ENCODE data around the gene TMEM132C.

The TMEM132C gene

DNA sequence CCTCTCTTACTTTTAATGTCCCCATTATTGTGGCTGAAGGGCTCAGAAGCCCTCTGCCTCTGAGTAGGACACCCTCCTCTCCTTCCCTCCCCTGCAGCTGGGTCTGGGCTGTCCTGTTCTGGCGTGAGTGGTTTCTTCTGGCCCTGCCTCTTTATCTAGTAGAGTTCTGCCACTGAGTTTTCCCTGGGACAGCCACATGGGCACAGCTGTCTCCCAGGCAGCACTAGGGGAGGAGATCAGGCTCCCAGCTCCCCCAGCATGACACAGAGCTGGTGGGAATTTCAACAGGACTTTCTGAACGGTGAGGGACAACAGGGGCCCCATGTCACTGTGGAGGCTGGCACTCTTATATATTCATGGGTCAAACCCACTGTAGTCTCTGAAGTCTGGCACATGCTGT lies 21.4 kb downstream of the TMEM132C start:
- no peak for DNase-seq (ENCODE audit: low read depth in 2 of 2)

DNA sequence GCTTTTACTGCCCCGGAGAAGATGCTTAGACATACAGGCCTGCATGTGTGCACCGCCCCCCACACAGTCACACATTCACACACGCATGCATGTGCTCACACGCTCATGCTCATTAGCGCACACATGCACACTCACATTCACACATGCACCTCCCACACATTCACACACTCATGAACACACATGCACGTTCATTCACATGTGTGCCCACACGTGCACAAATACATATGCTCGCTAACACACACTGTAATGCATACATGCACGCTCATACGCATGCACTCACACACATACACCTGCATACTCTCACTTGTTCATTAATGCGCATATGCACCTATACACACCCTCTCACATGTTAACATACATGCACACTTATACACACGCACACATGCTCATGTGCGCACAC lies 21.9 kb downstream of the TMEM132C start:
- no peak for DNase-seq (ENCODE audit: low read depth in 2 of 2)

GRCh38 chr12:128290938-128291337 lies 24.0 kb downstream of the TMEM132C start:
- DNase-seq (ENCODE audit: low read depth in 2 of 2), result no peak

DNA sequence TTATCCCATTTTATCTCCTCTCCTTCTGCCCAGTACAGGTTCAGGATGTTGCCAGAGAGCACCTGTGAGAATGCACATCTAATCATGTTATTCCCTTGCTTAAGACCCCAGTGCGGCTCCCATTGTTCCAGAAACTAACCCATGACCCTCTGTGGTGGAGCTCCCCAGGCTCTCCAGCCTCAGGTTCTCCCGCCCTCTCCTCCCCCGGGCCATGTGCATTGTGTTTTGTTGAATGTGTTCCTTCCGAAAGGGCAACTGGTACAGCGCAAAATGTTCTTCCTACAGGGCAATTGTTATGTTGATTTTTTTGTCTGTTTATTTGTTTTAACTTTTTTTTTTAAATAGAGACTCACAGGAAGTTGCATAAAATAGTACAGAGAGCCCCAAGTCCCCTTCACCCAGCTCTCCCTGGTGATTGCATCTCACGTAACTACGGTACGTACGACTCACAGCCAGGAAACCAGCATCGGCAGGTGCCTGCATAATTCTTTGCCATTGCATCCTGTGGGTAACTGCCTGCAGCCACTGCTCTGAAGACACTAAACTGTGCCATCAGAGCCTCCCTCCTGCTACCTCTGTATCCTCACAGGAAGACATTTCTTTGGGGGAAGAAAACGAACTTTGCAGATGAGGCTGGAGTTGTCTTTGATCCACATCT lies 31.2 kb downstream of the TMEM132C start:
- no peak for DNase-seq (ENCODE audit: low read depth in 2 of 2)

- no peak for DNase-seq (ENCODE audit: low read depth in 2 of 2)
Observed at GRCh38 chr12:128305336-128305892, 38.4 kb downstream of the TMEM132C start.

DNA sequence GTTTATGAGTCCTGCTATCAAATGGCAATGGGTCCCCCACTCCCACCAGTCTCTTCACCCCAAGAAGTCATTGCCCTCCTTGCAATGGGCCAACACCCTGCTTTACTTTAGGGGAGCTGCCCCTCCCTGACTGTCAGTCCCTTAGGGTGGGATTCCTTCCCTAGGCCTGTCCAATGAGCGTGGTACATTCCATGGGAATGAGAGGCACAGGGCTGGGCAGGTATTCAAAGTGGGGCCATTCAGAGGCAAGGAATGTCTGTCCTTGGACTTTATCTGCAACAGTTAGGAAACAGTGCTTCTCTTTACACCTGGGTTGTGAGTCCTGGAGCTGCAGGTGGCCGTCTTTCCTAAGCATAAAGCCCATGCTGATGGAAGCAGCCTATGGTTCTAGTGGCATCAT lies 40.8 kb downstream of the TMEM132C start:
- no peak for DNase-seq (ENCODE audit: low read depth in 2 of 2)

GRCh38 chr12:128312661-128313060 lies 45.7 kb downstream of the TMEM132C start:
- DNase-seq (ENCODE audit: low read depth in 2 of 2), result no peak

GRCh38 chr12:128313931-128314330 lies 47.0 kb downstream of the TMEM132C start:
- no peak for DNase-seq (ENCODE audit: low read depth in 2 of 2)

DNA sequence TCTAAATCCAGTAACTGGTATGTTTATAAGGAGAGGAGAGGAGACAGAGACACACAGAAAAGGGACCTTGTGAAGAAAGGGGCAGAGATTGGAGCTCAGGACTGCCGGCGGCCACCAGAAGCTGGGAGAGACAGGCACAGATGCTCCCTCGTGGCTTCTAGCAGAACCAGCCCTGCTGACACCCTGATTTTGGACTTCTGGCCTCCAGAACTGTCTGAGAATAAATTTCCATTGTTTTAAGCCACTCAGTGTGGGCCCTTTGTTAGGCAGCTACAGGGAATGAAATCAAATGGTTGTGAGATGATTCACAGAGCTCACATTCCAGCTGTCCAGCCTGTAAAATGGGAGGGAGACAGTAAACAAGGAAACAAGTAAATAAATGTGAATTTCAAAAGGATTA lies 47.6 kb downstream of the TMEM132C start:
- no peak for DNase-seq (ENCODE audit: low read depth in 2 of 2)

DNA sequence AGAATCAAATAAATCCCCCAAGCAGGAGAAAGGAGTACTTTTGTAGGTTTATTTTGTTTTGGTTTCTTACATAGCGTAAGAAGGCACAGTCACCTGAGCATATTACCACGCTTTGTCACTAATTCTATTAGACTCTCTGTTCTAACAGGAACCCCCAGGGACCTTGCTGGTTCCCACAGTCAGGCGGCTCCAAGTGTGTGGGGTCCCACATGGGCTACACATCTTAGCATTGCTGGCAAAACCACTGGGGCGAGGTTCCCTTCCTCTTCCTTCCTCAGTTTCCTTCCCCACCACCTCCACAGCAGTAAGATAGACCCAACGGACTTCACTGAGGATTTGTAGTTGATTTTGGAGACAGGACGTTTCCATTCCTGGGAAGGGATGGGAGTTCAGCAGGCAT lies 49.1 kb downstream of the TMEM132C start:
- DNase-seq (ENCODE audit: low read depth in 2 of 2), result no peak

GRCh38 chr12:128316973-128317526 lies 50.1 kb downstream of the TMEM132C start:
- no peak for DNase-seq (ENCODE audit: low read depth in 2 of 2)

- no peak for DNase-seq (ENCODE audit: low read depth in 2 of 2)
Observed at GRCh38 chr12:128318341-128318740, 51.4 kb downstream of the TMEM132C start.

- DNase-seq (ENCODE audit: low read depth in 2 of 2), result no peak
Observed at GRCh38 chr12:128318946-128319345, 52.0 kb downstream of the TMEM132C start.

DNA sequence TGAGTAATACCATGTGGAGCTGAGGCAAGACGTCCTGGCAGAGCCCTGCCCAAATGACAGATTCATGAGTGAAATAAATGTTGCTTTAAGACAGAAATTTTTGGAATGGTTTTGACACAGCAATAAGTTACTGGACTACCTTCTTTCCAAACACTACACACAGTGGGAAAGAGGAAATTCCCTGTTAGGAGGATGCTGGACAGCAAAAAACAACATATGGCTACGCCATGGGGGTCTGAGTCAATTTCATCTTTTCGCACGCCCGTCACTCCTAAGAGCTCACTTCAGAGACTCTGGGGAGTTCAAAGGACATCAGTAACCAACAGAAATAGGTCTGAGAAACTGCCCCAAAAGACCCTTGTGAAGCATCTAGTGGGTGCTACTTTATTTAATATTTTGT lies 55.4 kb downstream of the TMEM132C start:
- no peak for DNase-seq (ENCODE audit: low read depth in 2 of 2)

DNA sequence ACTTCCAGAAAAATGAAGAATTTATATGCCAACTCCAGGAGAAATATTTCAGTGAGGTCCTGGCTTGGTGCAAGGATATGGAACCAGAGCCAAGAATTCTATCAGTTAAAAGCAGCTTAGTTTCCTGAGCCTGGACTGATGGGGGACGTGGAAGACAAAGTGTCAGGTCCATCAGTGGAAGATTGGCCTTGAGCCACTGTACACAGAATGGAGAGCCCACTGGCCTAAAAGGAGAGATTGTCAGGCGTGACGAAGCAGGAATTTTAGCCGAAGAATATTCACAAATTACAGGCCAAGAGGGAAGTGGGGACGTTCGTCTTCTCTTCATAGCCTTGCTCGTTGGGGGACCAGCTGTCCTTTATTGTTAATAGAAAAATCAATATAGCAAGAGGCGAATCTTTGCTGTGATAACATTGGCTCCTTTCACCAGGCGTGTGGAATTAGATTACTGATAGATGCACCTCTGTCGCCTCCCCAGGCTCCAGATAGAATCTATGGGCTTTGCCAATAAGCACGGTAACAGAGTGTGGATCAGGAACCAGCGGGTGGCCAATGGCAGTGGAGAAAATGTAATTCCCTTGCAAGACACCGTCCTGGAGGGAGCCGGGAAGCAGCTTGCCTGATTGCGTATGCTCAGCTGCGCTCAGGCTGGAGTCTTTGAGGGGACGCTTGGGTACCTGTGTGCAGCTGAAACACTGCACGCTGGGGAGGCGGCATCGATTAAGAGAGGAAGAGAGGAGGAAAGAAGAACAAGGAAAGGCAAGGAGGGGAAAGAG lies 56.4 kb downstream of the TMEM132C start:
- DNase-seq (ENCODE audit: low read depth in 2 of 2), result no peak

GRCh38 chr12:128325646-128326045 lies 58.7 kb downstream of the TMEM132C start:
- no peak for DNase-seq (ENCODE audit: low read depth in 2 of 2)

- DNase-seq (ENCODE audit: low read depth in 2 of 2), result no peak
Observed at GRCh38 chr12:128326406-128326805, 59.4 kb downstream of the TMEM132C start.

- DNase-seq (ENCODE audit: low read depth in 2 of 2), result no peak
Observed at GRCh38 chr12:128328961-128329360, 62.0 kb downstream of the TMEM132C start.

- no peak for DNase-seq (ENCODE audit: low read depth in 2 of 2)
Observed at GRCh38 chr12:128336204-128337070, 69.5 kb downstream of the TMEM132C start.

GRCh38 chr12:128337071-128337345 lies 70.0 kb downstream of the TMEM132C start:
- no peak for DNase-seq (ENCODE audit: low read depth in 2 of 2)

DNA sequence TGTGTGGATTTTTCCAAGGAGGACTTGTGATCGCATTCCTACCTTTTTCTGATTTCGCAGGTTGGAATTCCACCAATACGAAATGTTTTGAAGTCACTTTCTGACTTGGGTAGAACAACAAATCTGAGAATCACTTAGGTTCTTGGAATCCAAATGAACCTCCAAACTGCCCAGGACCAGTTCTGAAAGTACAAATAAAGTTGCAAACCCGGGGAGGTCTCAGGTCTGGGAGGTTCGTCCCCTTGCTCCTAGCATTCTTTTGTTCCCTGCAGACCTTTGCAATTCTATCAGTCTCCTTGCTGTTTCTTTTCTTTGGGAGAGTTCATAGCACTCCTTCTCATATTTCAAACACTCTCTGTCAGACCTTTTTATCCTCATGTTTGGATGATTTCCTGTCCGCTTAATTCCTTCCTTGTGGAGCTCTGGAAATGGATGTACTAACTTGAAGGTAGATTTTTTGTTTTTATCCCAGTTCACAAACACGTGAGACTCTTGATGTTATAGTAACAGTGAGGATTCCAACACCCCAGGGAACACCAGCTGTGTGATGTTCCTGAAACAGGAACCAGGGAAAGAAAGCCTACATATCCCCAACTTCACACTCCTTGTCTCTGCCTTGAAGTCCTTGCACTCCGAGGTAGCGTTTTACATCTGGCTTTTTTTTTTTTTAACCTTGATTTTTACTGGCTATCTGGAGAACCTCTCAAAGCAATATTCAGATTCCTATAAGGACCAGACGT lies 70.6 kb downstream of the TMEM132C start:
- no peak for DNase-seq (ENCODE audit: low read depth in 2 of 2)

Measured in stimulated activated CD4-positive, alpha-beta T cell treated with anti-CD3 and anti-CD28 coated beads, Interleukin-12 subunit alpha, Interleukin-12 subunit beta, amount 100 ng/mL, for 24 hours (primary cell).